Measurements from ENCODE around the gene SLC9A7.

GRCh38 chrX:46762963-46763362, 4.0 kb upstream of the SLC9A7 start:
- TF ChIP-seq KLF9 (tag by site-specific recombination; IDR thresholded peaks at IDR 0.05; ENCODE audit: low read depth) (no peak), CTCF (tag by site-specific recombination; IDR thresholded peaks at IDR 0.05) (no peak), ZNF202 (tag by site-specific recombination; IDR thresholded peaks at IDR 0.05; ENCODE audit: borderline replicate concordance) (no peak), TRIM28 (IDR thresholded peaks at IDR 0.05; ENCODE audit: borderline replicate concordance, low read length) (no peak), ZNF23 (tag by site-specific recombination; IDR thresholded peaks at IDR 0.05; ENCODE audit: borderline replicate concordance) (no peak), ZNF37A (tag by site-specific recombination; IDR thresholded peaks at IDR 0.05) (no peak), EGR2 (tag by site-specific recombination; IDR thresholded peaks at IDR 0.05; ENCODE audit: low read depth) (no peak), ZNF555 (tag by site-specific recombination; conservative IDR thresholded peaks at IDR 0.05) (no peak), ZNF510 (tag by site-specific recombination; IDR thresholded peaks at IDR 0.05; ENCODE audit: insufficient replicate concordance) (no peak)
